Astrocyte of the hippocampus (primary cell): ENCODE results near the gene SESN3.
"Not testable (repeated sequence)": the region's sequence is repeated elsewhere in the genome, so short reads cannot be mapped to it uniquely, and the experiment has no call there.

Experiments
- DNase-seq: peaks from one replicate; pipeline ENCODE4 v3.0.0; 2011; ENCODE audit warnings: low read depth, low spot score

The SESN3 gene

GRCh38 chr11:95222817-95223216 lies 8.2 kb downstream of the SESN3 start:
- no peak for DNase-seq

- DNase-seq, result no peak
Measured at GRCh38 chr11:95219599-95219998, 11.4 kb downstream of the SESN3 start.

GRCh38 chr11:95218149-95218548 lies 12.9 kb downstream of the SESN3 start:
- DNase-seq, result no peak

- DNase-seq, result no peak
Measured at GRCh38 chr11:95212609-95213008, 18.4 kb downstream of the SESN3 start.

DNA sequence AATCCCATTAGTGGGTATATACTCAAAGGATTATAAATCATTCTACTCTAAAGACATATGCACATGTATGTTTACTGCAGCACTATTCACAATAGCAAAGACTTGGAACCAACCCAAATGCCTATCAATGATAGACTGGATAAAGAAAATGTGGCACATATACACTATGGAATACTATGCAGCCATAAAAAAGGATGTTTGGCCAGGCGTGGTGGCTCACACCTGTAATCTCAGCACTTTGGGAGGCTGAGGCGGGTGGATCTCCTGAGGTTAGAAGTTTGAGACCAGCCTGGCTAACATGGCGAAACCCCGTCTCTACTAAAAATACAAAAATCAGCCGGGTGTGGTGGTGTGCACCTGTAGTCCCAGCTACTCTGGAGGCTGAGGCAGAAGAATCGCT lies 21.5 kb downstream of the SESN3 start:
- DNase-seq, result not testable (repeated sequence)

GRCh38 chr11:95200781-95201457 lies 30.1 kb downstream of the SESN3 start:
- no peak for DNase-seq

- no peak for DNase-seq
Measured at GRCh38 chr11:95195831-95196230, 35.2 kb downstream of the SESN3 start.

GRCh38 chr11:95193541-95193940 lies 37.5 kb downstream of the SESN3 start:
- DNase-seq, result no peak

GRCh38 chr11:95192717-95193116 lies 38.3 kb downstream of the SESN3 start:
- DNase-seq, result no peak

DNA sequence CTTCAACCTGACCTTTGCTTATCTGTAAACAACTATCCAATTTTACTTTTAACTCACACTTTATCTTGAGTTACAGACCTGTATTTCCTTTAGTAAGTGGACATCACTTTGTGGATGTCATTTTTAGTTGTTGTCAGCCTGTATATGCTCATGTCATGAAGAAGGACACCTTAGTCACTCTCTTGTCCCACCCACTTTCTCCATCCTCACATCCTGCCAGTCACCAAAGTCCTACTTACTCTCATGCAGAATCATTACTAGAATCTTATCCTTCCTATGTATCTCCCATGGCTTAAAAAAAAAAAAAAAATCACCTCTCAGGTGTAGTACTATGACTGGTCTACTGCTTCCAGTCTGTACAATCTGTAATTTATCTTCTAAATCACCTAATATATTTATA lies 43.3 kb downstream of the SESN3 start:
- DNase-seq, result no peak

- no peak for DNase-seq
Measured at GRCh38 chr11:95182397-95182796, 48.6 kb downstream of the SESN3 start.

DNA sequence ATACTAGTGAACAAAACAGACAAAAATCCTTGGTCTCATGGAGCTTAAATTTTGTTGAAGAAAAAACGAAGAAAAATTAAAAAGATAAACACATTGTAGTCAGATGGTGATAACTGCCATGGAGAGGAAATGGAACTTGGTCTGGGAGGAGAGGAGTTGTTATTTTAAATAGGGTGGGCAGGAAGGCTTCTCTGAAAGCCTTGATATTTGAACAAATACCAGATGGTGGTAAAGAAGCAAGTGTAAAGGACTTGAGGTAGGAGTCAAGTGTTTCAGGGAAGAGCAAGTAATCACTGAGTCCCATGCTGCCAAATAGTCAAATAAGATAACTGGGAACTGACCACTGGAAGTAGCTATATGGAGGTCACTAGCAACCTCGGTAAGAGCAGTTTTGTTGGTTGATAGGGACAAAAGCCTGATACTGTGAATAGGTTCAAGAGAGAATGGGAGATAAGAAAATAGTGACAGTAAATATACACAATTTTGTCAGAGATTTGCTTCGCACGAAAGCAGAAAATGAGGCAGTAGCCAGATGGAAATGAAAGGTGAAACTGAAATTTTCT lies 55.1 kb downstream of the SESN3 start:
- no peak for DNase-seq

DNA sequence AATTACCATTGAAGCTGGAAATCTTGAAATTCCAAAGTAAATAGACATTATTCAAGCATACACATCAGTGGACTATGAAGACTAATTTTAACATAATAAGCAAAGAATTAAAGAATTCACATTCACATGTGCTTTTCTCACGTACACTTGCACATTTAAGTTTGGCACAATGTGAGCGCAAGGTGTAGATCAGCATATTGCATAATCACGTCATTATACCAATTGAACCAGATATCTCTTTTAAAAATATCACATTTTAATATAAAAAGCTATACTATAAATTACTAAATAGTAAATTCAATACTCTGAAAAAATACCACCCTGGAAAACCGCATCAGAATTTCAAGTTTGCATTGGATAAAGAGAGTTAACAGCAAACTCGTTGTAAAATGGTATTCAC lies 60.7 kb downstream of the SESN3 start:
- no peak for DNase-seq

DNA sequence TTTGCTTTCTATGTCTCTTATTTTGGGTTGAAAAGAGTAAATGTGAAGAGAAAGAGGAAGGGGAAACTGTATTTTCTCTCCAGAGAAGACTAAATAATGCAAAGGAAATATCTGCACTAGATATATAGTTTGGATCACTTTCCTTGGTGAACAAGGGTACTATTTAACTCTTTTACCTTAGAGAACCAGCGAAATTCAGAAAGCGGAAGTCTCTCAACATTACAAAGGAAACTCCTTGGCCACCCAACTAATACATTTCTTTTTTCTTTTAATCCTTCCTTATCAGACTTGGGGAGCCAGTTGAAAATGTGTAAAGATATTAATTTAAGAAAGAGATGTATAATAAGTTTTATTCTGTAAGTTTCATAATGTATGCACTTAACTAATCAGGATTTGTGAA lies 64.2 kb downstream of the SESN3 start:
- DNase-seq, result no peak

DNA sequence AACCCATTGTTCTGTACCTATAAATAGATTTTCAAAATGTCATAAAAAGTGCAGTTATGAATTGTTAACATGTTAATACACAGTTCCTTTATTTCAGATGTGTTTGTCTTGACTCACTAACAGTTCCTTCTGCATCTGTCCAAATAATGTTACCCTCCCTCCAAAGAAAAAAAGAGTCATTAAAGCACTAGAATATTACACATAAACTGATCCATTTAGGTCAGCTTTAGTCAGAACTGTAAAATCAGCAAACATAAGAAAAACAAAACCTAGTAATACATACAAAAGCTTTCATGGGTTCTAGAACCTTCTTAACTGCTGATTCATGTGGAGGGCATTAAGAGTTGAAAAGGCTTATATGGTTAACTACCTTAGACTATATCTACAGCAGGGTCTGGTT lies 65.4 kb downstream of the SESN3 start:
- DNase-seq, result no peak

DNA sequence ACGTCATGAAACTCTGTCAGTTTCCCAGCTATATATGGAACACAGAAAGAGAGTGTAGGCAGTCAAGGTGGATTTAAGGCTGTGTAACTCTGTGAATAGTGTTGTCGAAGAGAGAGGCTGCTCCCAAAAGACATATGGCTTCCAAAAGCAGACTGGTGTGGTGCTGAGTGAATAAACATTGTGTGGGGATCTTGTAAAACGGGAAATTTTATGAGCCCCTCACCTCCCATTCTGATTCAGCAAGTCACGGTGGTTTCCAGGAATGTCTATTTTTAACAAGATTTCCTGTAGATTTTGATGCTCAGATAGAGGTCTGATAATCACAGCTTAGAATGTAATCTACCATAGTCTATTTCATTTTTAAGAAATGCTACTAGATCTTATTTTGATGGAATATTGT lies 67.9 kb downstream of the SESN3 start:
- DNase-seq, result no peak

DNA sequence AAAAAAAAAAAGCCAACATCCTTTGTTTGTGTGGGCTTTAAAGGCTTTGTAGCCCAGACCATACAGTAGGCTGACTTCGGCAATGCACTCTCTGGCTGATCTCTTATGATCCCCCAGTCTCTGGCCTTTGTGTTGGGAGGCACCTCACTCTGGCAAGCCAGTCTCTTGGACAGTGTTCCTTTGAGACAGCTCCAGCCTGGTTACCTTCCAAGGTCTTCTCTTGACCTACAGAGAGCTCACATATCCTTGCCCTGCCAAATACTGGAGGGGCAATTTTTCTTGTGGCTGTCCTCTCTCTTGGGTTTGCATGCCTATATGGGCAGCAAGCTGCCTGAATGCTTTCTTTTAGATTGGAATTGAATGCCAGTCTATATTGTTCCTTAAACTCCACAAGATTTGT lies 69.8 kb downstream of the SESN3 start:
- DNase-seq, result no peak

GRCh38 chr11:95157824-95158223 lies 73.2 kb downstream of the SESN3 start:
- peak; percentile 13 for DNase-seq

GRCh38 chr11:95156916-95157541 lies 74.0 kb downstream of the SESN3 start:
- peak; percentile 53 for DNase-seq

GRCh38 chr11:95156133-95156721 lies 74.8 kb downstream of the SESN3 start:
- DNase-seq, result no peak

DNA sequence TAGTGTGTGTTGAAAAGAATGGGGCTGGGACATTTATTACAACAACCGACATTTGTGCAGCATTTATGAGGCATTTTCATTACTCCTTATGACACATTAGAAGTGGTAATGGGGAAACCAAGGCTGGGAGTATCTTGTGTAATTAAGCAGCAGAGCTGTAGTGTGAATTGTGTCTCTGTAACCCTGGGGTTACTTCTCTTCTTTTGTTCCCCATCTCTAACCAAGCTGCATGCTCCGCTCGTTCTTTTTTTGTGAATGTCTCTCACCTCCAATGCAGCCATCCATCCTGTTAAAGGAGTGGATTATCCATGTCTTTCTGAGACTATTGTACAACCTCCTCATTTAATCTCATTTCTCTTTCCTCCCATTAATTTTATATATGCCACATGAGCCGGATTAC lies 75.6 kb downstream of the SESN3 start:
- DNase-seq, result no peak

DNA sequence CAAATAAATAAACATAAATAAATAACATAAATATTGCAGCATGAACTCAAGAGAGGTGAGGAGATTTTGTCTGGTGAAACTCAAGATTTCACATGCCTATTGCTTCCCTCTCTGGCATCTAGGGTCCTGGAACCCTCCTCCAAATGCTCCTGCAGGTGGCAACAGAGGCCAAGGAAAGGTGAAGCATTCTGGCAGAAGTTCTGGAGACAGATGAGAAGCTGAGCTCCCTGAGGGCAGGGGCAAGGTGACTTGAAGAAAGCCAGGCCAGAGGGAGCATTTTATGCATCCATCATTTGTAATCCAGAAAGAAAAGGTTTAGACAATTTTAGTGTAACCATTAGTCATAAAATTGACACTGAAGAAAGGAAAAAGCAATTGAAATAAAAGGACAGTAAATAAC lies 76.5 kb downstream of the SESN3 start:
- DNase-seq, result peak; percentile 74

- DNase-seq, result no peak
Measured at GRCh38 chr11:95153857-95154246, 77.2 kb downstream of the SESN3 start.
